ENCODE data around the gene ZNF862. TPM values are rescaled to one million over a fixed set of nuclear protein-coding genes. Genes with fewer than 3 reads are reported as not detected.

ZNF862 gene
- total RNA-seq, 4 donors from 2014 or later, result 17.2 to 42.0 (median 29.4) TPM

DNA sequence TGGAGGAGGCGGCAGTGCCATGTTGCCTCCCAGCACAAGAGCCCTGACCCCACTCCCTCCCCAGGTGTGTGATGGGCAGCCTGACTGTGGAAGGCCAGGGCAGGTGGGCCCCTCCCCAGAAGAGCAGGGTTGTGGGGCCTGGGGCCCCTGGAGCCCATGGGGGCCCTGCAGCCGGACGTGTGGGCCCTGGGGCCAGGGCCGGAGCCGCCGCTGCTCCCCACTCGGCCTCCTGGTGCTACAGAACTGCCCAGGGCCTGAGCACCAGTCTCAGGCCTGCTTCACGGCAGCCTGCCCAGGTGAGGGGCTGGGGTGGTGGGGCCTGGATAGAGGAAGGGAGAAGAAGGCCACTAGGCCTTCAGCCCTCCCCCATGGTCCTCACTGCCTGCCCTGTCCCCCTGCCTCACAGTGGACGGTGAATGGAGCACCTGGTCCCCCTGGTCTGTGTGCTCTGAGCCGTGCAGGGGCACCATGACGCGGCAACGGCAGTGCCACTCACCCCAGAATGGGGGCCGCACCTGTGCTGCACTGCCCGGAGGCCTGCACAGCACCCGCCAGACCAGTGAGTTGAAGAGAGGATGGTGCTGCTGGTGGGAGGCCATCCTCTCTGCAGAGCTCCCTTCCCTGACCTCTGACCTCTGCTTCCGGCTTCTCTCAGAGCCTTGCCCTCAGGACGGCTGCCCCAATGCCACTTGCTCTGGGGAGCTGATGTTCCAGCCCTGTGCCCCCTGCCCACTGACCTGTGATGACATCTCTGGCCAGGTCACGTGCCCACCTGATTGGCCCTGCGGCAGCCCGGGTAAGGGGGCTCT, 46.6 kb upstream of the ZNF862 start:
- no peak overlapping the region for H3K27ac ChIP-seq
- H3K27me3 ChIP-seq, result peaks cover 0 to 36% of the 10 kb centered on the region in 2 donors
- TF ChIP-seq EP300 (IDR thresholded peaks at IDR 0.05) (no peak), POLR2A (IDR thresholded peaks at IDR 0.05) (no peak), CTCF (IDR thresholded peaks at IDR 0.05) (no peak)
- no peaks in the 10 kb centered on the region for H3K9me3 ChIP-seq
- 74 to 78% methylated on average over 8 to 9 of the region's 21 CpGs for WGBS, 2 donors
- no peaks in the 10 kb centered on the region for H3K36me3 ChIP-seq
- peaks cover 0 to 16% (median 0%) of the 10 kb centered on the region in 4 donors for H3K4me1 ChIP-seq
- no peak overlapping the region for H3K4me3 ChIP-seq
- no peak for DNase-seq (ENCODE audit: low spot score in 2 of 2)

GRCh38 chr7:149792220-149792595, 46.0 kb upstream of the ZNF862 start:
- DNase-seq (ENCODE audit: low spot score in 2 of 2), result no peak
- 80 to 100% methylated on average over 2 to 15 of the region's 15 CpGs for WGBS, 2 donors
- Histone ChIP-seq H3K4me1 (peaks cover 0 to 14% (median 0%) of the 10 kb centered on the region in 4 donors), H3K4me3 (no peak overlapping the region), H3K27me3 (peaks cover 0 to 36% of the 10 kb centered on the region in 2 donors), H3K9me3 (no peaks in the 10 kb centered on the region), H3K27ac (no peak overlapping the region), H3K36me3 (no peaks in the 10 kb centered on the region)
- TF ChIP-seq CTCF (IDR thresholded peaks at IDR 0.05) (no peak), POLR2A (IDR thresholded peaks at IDR 0.05) (no peak), EP300 (IDR thresholded peaks at IDR 0.05) (no peak)

GRCh38 chr7:149793261-149793660, 44.9 kb upstream of the ZNF862 start:
- WGBS, 2 donors, result 78 to 86% methylated on average over 8 to 10 of the region's 10 CpGs
- Histone ChIP-seq H3K27me3 (peaks cover 0 to 31% of the 10 kb centered on the region in 2 donors), H3K9me3 (no peaks in the 10 kb centered on the region), H3K4me1 (peaks cover 0 to 8% (median 0%) of the 10 kb centered on the region in 4 donors), H3K4me3 (no peak overlapping the region), H3K36me3 (no peaks in the 10 kb centered on the region), H3K27ac (no peak overlapping the region)
- TF ChIP-seq EP300 (IDR thresholded peaks at IDR 0.05) (no peak), POLR2A (IDR thresholded peaks at IDR 0.05) (no peak), CTCF (IDR thresholded peaks at IDR 0.05) (no peak)
- DNase-seq (ENCODE audit: low spot score in 2 of 2), result no peak

- TF ChIP-seq POLR2A (IDR thresholded peaks at IDR 0.05), result no peak
- no peak for TF ChIP-seq EP300 (IDR thresholded peaks at IDR 0.05)
- no peak for TF ChIP-seq CTCF (IDR thresholded peaks at IDR 0.05)
- DNase-seq (ENCODE audit: low spot score in 2 of 2), result no peak
- Histone ChIP-seq H3K4me1 (peaks cover 0 to 8% (median 0%) of the 10 kb centered on the region in 4 donors), H3K27me3 (peaks cover 0 to 17% of the 10 kb centered on the region in 2 donors), H3K36me3 (no peaks in the 10 kb centered on the region), H3K27ac (no peak overlapping the region), H3K4me3 (no peak overlapping the region), H3K9me3 (no peaks in the 10 kb centered on the region)
- WGBS, 2 donors, result 34 to 43% methylated on average over 6 of the region's 6 CpGs
Observed at GRCh38 chr7:149794661-149795060, 43.5 kb upstream of the ZNF862 start.

DNA sequence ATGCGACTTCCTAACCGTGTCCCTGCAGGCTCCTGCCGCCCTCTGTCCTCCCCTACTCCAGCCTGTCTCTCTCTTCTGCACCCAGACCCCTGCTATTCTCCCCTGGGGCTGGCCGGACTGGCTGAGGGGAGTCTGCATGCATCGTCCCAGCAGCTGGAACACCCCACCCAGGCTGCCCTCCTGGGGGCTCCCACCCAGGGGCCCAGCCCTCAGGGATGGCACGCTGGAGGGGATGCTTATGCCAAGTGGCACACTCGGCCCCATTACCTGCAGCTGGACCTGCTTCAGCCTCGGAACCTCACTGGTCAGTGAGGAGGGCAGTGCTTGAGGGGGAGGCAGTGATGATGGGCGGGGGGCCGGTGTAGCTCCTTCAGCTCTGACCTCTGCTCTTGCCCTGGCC, 43.0 kb upstream of the ZNF862 start:
- Histone ChIP-seq H3K4me1 (peaks cover 0 to 3% (median 0%) of the 10 kb centered on the region in 4 donors), H3K9me3 (no peaks in the 10 kb centered on the region), H3K36me3 (no peaks in the 10 kb centered on the region), H3K27ac (no peak overlapping the region), H3K27me3 (peaks cover 0 to 12% of the 10 kb centered on the region in 2 donors), H3K4me3 (no peak overlapping the region)
- 82 to 83% methylated on average over 10 of the region's 10 CpGs for WGBS, 2 donors
- no peak for DNase-seq (ENCODE audit: low spot score in 2 of 2)
- no peak for TF ChIP-seq POLR2A (IDR thresholded peaks at IDR 0.05)
- TF ChIP-seq CTCF (IDR thresholded peaks at IDR 0.05), result no peak
- TF ChIP-seq EP300 (IDR thresholded peaks at IDR 0.05), result no peak
